ENCODE results near the gene CMKLR1.

Gene CMKLR1

GRCh38 chr12:108299980-108300696 is 39.0 kb downstream of the CMKLR1 start:
- no peak for DNase-seq (ENCODE audit: low read depth, low spot score)

- DNase-seq (ENCODE audit: low read depth, low spot score), result no peak
Measured at GRCh38 chr12:108299516-108299915, 39.6 kb downstream of the CMKLR1 start.

- no peak for DNase-seq (ENCODE audit: low read depth, low spot score)
Measured at GRCh38 chr12:108298761-108299275, 40.3 kb downstream of the CMKLR1 start.

- no peak for DNase-seq (ENCODE audit: low read depth, low spot score)
Measured at GRCh38 chr12:108297895-108298760, 41.0 kb downstream of the CMKLR1 start.

GRCh38 chr12:108297424-108297823 is 41.7 kb downstream of the CMKLR1 start:
- DNase-seq (ENCODE audit: low read depth, low spot score), result no peak

- no peak for DNase-seq (ENCODE audit: low read depth, low spot score)
Measured at GRCh38 chr12:108296945-108297344, 42.2 kb downstream of the CMKLR1 start.

GRCh38 chr12:108295641-108296040 is 43.5 kb downstream of the CMKLR1 start:
- DNase-seq (ENCODE audit: low read depth, low spot score), result no peak

GRCh38 chr12:108289350-108290161 is 49.6 kb downstream of the CMKLR1 start:
- no peak for DNase-seq (ENCODE audit: low read depth, low spot score)

GRCh38 chr12:108287227-108287626 is 51.9 kb downstream of the CMKLR1 start:
- DNase-seq (ENCODE audit: low read depth, low spot score), result no peak

- DNase-seq (ENCODE audit: low read depth, low spot score), result no peak
Measured at GRCh38 chr12:108285016-108285415, 54.1 kb downstream of the CMKLR1 start.

- DNase-seq (ENCODE audit: low read depth, low spot score), result no peak
Measured at GRCh38 chr12:108284163-108284562, 54.9 kb downstream of the CMKLR1 start.

- DNase-seq (ENCODE audit: low read depth, low spot score), result no peak
Measured at GRCh38 chr12:108282676-108283075, 56.4 kb downstream of the CMKLR1 start.

- no peak for DNase-seq (ENCODE audit: low read depth, low spot score)
Measured at GRCh38 chr12:108282160-108282559, 57.0 kb downstream of the CMKLR1 start.

GRCh38 chr12:108277613-108278012 is 61.5 kb downstream of the CMKLR1 start:
- no peak for DNase-seq (ENCODE audit: low read depth, low spot score)

- no peak for DNase-seq (ENCODE audit: low read depth, low spot score)
Measured at GRCh38 chr12:108273217-108273616, 65.9 kb downstream of the CMKLR1 start.

GRCh38 chr12:108271951-108272872 is 66.9 kb downstream of the CMKLR1 start:
- no peak for DNase-seq (ENCODE audit: low read depth, low spot score)

GRCh38 chr12:108270849-108271143 is 68.3 kb downstream of the CMKLR1 start:
- DNase-seq (ENCODE audit: low read depth, low spot score), result no peak

- DNase-seq (ENCODE audit: low read depth, low spot score), result no peak
Measured at GRCh38 chr12:108270035-108270848, 68.9 kb downstream of the CMKLR1 start.

- no peak for DNase-seq (ENCODE audit: low read depth, low spot score)
Measured at GRCh38 chr12:108269224-108269623, 69.9 kb downstream of the CMKLR1 start.

- DNase-seq (ENCODE audit: low read depth, low spot score), result no peak
Measured at GRCh38 chr12:108268397-108268796, 70.7 kb downstream of the CMKLR1 start.

Data from smooth muscle cell of the brain vasculature (primary cell).